GM19025 (cell line): ENCODE results near the gene RTP5.

Experiments used
- ATAC-seq: cut with Tn5 transposase; IDR thresholded peaks from one replicate; pipeline ENCODE4 v1.9.1; 2021; ENCODE audit warnings: mild to moderate bottlenecking, low read depth, moderate library complexity; ENCODE audit not compliant: unreplicated experiment

The RTP5 gene

DNA sequence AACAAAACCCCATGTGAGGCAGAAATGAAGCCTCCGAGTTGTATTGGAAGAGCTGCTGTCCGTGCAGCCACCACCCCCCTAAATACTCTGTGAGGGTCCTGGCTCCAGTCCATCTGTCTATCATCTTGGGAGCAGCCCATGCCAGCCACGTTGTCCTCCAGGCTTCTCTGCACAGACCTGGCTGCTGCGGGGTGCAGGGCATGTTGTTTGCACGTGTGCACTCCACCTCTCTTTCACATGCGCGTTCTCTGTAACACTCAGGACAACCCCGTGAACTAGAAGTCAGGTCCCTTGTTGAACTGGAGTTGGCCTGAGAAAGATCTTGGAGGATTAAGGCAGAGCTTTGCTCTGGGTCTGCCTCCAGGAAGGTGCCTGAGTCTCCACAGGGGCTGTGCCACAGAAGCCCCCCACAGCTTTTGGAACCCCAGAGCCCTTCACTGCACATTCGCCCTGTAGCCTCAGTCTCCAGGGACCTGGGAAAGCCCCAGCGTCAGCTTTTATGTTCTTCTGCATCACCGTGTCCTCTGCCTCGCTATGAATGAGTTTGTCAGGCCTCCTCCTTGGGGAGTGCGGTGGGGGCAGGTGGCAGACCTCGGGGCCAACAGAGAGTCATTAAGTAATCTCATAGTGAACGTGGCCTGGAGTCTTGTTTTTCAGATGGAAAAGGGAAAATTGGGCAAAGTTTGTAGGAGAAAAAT is 16.6 kb downstream of the RTP5 start:
- ATAC-seq = no peak

DNA sequence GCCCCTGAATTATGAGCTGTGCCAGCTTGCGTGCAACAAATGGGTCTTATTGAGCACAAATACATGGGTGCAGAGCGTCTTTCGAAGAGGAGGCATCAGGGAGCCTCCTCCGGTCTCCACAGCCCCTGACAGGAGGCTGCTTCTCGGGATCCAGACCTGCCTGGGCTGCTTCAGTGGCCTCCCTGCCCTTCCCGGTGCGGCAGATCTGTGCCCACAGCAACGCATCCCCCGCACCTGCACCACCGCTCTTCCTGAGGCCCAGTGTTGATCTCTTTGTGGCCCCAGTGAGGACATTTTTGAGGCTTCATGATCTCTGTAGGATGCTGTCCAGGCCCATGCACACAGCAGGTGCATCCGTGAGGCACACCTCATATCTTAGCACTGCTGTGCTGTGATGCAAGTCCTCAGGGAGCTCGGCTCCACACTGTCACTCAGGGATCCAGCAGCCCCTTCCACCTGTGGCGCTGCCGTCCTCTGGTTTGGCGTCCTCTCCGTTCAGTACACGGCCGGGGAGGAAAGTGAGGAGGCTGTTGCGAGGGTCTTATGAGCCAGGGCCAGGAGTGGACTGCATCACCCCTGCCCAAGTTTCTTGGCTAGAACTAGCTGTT is 17.4 kb downstream of the RTP5 start:
- no peak for ATAC-seq

DNA sequence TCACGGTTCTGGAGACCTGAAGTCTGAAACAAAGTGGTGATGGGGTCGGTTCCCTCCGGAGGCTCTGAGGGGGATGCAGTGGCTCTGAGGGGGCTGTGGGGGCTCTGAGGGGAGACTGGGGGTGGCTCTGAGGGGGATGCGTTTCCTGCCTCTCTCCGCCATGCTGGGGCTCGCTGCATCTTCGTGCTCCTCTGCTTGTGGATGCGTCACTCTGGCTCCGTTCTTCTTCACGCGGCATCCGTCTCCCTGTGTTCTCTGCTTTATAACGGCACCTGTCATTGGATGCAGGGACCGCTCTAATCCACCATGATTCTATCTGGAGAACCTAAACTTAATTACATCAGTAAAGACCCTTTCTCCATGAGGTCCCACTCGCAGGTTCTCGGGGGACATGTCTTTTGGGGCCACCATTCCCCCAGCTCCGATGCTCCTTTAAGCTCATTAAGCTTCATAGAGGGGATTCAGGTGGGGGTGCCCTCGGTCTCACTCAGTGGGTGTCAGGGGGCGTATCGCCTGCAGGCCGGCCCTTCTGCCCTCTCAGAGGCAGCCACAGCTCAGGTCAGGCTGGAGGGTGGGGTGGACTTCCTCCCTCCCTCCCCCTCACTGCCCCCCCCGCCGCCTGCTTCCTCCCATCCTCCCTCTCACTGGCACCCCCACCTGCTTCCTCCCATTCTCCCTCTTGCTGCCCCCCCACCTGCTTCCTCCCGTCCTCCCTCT is 18.4 kb downstream of the RTP5 start:
- ATAC-seq = no peak

DNA sequence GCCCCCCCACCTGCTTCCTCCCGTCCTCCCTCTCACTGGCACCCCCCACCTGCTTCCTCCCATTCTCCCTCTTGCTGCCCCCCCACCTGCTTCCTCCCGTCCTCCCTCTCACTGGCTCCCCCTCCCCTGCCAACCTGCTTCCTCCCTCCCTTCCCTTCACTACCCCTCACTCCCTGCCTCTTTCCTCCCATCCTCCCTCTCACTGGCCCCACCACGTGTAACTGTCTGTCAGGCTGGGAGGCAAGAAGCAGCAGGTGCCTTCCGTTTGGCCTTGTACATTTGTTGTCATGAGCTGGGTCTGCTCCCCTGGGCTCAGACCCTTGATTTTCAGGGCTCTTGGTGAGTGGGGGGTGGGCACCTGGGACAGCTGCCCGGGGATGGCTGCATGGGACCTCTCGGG is 19.1 kb downstream of the RTP5 start:
- no peak for ATAC-seq

DNA sequence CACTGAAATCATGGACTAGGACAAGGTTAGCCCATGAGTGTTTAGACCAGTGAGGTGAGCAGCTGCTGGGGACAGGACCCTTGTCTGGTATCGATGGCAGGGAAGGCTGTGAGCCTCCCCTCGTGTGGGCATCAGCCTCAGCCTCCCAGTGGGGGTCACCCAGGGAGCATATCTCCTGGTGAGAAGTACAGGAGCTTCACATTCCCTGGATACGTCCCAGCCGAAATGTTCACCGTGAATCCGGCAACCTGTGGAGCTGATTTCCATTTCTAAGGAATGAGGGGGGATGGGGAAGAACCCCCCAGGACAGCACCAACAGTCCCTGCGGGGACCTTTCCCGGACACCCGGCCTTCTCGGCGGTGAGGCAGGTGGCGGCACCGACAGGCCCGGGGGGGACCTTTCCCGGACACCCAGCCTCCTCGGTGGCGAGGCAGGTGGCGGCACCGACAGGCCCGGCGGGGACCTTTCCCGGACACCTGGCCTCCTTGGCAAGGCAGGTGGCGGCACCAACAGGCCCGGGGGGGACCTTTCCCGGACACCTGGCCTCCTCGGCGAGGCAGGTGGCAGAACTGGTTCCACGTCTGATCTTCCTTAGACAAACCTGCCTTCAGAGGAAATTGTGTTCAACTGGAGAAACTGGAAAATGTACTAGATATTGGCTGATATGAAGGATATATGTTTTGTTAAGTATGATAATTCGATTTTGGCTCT is 21.2 kb downstream of the RTP5 start:
- ATAC-seq = no peak

DNA sequence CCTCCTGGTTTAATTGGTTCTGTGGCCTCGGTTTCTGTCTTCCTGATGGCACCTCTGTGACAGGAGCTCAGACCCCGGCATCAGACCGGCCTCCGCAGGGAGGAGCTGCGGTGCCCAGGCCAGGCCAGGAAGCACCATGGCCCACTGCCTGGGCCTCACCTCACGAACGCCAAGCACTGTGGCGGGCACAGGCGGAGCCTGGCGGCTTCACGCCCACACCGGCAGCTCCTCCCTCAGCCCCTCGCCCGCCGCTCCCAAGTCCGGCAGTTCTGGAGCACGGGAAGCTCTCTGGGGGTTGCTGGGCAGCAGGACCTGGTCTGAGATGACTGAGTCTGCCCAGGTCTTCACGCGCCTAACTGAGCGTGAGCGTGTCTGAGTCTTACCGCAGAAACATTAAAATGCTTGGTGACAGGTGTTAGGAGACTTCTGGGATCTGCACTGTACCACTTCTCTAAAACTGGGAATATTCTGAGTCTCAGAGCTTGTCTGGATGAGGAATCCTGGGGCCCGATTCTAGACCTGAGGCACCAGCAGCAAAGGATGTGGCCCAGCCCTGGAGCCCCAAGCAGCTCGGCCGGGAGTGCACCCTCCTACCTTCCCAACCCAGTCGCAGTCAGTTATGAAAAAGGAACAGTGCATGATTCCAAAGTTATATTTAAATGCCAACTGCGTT is 21.9 kb downstream of the RTP5 start:
- no peak for ATAC-seq

DNA sequence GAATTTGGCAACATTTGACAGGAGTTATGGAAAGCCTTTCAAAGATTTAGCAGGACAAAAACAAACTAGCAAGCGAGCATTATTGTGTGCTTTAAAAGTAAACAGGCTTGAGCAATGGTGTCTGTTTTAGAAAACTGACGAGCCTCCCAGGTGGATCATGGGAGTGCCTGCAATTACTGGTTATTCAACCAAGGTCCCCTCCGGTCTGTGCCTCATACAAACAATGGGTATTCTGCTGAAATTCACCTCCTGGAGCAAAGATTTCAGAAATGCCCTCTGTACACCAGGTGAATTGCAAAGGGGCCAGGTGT is 22.4 kb downstream of the RTP5 start:
- ATAC-seq = no peak

DNA sequence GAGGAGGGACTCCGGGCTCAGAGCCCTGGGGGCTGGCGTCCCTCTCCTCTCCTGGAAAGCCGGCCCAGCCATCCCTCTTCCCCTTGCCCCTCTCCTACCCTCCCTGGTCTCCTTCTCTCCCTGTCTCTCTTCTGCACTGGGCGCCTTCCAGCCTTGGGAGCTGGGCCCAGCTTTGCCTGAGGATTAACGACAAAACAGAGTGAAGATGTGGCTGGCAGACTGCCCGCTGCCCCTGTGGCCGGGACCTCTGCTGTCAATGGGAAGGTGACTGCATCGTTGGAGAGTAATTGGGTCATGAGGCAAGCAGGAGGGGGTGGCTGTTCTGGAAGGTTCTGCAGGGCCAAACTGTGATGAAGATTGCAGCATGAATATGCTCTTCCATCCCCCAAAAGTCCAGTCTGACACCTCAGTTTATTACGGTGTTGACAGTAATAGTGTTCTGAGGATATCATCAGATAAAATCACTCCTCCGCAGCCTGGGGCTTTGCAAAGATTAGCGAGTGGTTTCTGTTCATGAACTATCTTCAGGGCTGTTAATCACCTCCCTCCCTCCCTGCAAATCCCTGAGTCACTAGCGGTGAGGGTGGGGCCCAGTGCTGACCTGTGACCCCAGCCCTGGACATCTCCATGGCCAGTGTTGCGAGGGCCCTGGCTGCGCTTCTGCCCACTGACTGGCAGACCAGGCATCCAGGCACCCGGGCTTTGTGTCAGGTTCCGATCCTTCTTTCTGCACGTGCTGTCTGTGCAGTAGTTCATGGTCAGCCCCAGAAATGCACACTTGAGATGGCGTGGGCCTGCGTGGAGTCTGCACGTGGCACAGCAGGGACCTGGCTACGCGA is 23.0 kb downstream of the RTP5 start:
- ATAC-seq = no peak

DNA sequence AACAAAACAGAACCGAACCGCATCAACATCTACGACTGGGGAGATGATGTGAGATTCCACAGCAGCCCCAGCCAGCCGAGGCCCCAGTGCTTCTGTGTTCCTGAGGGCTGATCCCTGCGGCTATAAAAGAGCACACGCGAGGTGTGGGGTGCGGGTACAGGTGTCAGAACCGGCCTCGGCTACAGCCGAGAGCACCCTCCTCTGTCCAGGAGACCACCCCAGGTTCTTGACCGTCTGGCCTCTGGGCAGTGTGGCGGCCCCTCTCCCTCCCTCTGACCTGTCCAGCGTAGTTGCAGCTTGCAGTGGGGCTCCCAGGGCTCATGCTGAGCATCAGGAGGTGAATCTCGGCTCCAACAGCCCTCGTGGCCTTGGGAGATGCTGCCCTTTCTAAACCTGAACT is 23.7 kb downstream of the RTP5 start:
- ATAC-seq = no peak

DNA sequence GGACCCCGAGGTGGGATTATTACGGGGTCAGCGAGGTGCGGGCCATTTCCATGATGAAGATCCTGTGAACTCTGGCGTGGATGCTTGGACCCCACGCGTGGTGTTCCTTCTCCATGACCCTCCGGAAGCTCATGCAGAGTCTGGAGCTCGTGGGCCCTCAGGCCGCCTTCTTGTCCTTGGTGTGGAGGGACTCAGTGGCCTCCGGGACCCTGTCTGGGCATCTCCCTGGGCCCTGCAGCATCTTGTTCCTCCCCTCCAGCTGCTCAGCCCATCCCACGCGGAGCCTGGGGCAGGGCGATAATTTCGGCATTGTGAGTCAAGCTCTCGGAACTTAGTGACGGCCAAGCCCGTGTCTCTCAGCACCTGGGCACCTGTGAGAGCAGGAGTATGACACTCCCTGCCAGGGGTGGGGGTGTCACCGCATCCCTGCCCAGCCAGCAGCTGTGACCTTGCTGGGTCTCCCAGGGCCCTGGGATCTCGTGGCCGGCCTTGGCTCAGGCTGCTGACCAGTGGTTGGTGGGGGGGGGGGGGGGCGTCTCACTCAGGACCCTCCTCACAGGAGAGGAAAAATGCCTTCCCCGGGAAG is 24.6 kb downstream of the RTP5 start:
- no peak for ATAC-seq

DNA sequence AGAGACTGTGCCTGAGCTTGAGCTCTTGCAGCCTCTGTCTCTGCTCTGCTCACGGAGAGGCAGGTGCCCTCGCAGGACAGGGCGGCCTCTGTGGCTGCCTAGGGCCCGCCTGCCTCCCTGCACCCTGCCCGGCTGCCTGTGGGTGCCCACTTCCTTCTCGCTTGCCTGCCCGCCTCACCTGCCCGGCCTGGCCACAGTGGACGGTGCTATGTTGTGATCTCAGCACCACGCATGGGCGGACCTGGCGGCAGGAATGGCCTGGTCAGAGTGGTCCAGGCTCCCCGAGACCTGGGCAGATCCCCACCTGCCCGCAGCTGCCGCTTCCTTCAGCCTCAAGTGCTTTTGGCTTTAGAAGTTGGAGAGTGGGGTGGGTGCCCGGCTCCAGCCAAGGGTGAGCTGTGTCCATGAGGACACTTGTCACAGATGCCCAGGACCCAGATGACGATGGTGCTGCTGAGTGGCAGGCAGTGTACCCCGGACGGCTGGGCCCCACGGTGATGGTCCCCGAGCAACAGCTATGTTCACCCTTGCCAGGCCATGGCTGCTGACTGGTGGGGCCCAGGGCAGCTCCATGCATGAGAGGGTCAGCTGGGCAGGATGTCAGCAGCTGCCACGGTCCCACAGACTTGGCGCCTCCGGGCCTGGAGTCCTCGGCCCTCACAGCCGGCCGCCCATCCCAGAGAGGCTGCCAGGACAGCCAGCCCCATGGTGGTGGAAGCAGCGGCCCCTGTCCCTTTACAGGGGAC is 25.3 kb downstream of the RTP5 start:
- ATAC-seq = no peak

DNA sequence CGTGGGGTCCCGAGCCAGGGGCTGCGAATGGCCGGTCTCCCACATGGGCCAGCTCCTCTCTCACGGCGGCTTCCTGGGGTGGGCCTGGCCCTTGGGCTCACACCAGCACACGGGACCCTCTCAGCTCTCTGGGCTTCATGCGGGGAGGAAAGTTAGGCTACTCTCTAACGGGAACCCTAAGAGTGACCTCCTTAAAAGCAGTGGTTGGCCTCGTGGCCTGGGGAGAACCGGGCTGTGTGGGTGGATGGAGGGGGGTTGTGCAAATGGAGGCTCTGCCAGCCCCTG is 25.8 kb downstream of the RTP5 start:
- ATAC-seq = no peak

DNA sequence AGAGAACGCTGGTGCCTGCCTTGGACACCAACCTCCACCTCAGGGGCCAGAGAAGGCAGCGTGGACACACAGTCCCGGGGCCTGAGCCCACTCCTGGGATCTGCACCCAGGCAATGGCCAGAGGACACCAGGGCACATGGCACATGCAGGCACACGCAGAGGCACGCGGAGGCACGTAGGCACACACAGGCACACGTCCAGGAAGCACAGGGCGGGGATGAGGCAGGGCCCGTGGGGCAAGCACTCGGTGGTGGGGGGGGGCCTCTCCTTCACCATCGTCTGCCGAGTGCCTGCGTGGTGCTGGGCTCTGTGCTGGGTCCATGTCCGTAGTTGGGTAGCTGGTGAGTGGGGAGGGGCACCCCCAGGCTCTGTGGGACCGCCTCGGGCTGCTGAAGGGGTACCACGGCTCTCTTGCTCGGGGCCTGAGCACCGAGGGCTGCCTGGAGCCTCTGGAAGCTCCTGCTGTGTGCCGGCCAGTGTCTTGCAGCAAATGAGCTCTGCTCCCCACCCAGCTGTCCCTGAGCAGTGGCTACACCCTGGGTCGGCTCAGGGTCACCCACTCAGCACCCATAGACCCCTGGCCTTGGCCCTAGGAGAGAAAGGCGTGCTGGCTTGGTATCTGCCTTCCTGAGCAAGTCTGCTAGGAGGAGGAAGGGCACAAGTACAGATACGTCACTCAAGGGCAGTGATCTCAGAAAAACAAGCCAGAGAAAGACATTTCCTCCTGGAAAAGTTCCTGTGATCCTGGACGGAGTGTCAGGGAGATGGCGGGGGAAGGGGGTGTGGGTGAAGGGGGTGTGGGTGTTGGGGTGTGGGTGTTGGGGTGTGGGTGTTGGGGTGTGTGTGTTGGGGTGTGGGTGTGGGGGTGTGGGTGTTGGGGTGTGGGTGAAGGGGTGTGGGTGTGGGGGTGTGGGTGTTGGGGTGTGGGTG is 26.4 kb downstream of the RTP5 start:
- ATAC-seq = no peak

DNA sequence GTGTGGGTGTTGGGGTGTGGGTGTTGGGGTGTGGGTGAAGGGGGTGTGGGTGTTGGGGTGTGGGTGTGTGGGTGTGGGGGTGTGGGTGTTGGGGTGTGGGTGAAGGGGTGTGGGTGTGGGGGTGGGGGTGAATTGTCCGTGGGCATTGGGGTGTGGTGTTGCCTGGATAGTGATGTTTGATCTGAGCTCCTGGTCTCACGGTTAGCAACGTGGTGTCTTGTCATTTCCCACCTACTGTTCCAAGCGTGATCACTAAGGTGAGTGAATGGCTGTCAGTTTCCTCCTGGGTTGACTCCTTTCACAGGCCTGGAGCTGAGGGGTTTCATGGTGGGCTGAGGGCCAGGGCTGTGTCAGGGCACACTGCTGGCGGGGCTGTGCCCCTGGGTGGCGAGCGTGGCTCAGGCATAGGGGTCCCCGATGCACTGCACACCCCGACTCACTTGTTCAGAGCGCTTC is 27.2 kb downstream of the RTP5 start:
- no peak for ATAC-seq

DNA sequence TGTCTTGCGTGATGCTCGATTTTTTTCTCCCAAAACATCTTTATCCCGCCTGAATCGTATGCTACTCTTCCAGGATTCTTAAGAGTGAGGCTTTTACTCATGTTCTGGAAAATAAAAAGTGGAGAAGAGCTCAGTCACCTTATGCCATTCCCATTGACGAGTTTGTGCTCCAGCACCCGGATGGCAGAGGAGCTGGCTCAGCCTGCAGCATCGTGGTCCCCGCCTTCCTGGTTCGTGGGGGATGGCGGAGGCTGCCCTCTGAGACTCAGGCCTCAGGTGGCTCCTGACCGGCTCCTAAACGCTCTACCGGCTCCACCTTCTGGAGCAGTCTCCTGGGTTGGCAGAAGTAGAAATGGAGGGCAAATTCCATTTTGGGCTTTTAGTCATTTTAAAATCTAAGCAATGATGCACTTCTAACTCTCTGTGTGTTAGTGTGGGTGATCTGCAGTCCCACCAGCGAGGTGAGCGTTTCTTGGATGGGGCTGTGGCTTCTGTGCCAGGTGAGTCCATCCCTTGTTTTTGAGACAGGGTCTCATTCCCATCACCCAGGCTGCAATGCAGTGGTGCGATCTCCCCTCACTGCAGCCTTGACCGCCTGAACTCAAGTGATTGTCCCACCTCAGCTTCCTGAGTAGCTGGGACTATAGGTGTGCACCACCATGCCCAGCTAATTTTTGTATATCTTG is 27.8 kb downstream of the RTP5 start:
- no peak for ATAC-seq

DNA sequence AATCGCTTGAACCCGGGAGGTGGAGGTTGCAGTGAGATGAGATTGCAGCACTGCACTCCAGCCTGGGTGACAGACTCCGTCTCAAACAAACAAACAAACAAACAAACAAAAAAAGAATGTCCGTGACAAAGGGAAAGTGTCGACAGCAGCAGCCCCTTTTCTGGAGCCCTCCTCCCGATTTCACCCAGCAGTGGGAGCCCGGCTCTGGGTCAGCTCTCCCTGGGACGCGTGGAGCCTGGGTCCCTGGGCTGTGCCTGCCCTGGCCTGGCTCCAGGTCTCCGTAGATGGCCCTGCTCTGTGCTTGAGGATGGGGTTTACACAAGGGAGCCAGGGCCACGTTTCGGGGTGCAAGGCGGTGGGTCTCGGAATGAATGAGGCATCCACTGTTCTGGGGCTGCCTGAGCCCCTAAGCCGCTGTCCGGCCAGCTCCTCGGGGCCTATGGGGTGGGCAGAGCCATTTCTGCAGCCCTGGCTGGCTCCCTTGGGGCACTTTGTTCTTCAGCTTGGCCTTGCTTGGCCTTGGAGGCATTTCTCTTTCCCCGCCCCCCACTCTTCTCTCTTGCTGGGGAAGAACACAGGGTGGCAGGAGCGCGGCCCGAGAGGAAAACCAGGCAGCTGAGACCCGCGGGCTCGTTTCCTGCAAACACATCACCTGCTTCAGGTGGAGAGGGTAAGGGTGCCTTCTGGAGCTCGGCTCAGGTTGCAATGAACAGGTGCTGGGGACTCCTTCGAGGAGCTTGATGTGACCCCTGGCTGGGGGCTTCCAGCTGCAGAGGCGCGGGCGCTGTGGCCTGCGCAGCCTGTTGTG is 29.1 kb downstream of the RTP5 start:
- ATAC-seq = no peak
